HG03378 (cell line): ENCODE results near the gene CD109.
A peak's percentile ranks its signal among the peaks of the same experiment; 100 is the strongest.
"Not testable (repeated sequence)": the region's sequence is repeated elsewhere in the genome, so short reads cannot be mapped to it uniquely, and the experiment has no call there.

Experiments
- ATAC-seq: cut with Tn5 transposase; IDR thresholded peaks from one replicate; pipeline ENCODE4 v1.9.1; 2021; ENCODE audit warnings: mild to moderate bottlenecking, moderate library complexity; ENCODE audit not compliant: unreplicated experiment

The CD109 gene

DNA sequence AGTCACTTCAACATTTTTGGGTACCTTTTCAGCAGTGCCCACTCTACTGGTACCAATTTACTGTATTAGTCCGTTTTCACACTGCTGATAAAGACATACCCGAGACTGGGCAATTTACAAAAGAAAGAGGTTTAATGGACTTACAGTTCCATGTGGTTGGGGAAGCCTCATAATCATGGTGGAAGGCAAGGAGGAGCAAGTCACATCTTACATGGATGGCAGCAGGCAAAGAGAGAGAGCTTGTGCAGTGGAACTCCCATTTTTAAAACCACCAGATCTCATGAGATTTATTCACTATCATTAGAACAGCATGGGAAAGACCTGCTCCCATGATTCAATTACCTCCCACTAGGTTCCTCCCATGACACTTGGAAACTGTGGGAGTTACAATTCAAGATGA lies 12.4 kb upstream of the CD109 start:
- not testable (repeated sequence) for ATAC-seq

- no peak for ATAC-seq
Measured at GRCh38 chr6:73688351-73688750, 7.7 kb upstream of the CD109 start.

GRCh38 chr6:73690056-73690455 lies 5.9 kb upstream of the CD109 start:
- ATAC-seq = no peak

- ATAC-seq = no peak
Measured at GRCh38 chr6:73691512-73691911, 4.5 kb upstream of the CD109 start.

GRCh38 chr6:73694711-73695411 lies 1.1 kb upstream of the CD109 start:
- ATAC-seq = no peak

DNA sequence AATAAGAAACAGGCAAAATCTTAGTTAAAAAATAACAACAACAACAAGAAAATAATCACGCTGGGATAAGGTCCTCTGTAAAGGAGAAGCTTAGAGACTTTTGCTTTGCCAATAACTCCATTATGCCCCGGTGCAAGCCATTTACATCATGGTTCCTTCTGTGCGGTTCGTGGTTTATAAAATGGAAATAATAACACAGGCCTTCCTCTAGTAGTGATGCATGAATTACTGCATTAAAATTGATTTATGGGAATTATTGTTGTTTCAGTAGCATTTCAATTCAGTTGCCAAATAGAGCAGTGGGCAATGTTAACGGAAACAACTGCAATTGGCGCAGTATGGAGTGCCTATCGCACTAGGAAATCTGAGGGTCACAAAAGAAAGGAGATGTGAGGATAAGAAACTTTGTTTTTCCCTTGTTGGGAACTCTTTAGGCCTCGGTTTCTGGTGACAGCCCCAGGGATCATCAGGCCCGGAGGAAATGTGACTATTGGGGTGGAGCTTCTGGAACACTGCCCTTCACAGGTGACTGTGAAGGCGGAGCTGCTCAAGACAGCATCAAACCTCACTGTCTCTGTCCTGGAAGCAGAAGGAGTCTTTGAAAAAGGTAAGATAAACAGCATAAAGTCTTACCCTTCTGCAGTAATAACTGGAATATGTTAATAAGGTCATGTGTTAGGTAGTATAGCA lies 1.1 kb downstream of the CD109 start:
- no peak for ATAC-seq

- no peak for ATAC-seq
Measured at GRCh38 chr6:73699676-73700459, 3.9 kb downstream of the CD109 start.

DNA sequence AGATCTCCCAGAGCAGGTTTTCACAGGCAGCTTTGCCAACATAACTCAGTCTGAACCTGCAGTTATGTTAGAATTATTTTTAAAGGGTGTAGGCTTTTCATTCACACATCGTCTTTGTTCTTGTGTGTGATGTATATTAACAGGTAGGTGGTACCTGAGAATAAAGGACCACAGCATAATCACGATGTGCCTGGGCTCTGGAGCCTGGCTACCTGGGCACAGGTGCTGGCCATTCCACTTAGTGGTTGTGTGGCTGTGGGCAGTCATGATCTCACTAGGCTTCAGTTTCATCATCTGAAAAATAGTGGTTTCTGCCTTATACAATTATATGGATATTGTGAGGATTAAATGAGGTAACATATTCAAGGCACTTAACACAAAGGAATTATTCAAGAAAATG lies 6.4 kb downstream of the CD109 start:
- ATAC-seq = no peak

DNA sequence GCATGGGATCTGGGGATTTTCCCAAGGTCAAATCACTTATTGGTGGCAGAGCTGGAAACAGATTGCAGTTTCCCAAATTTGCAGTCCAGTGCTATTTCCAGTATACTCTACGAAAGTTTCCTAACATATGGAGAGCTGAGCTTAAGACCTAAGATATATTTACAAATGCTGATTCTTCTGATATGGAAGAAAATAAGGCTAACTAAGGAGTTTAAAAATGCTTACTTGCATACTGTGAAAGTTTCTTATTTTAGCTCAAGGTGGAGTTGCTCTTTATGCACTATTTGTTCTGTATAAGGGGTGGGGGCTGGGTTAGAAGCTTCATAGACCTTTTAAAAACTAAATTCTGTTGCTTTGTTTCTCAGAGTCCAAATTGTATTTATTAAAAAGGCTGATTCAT lies 7.5 kb downstream of the CD109 start:
- no peak for ATAC-seq

DNA sequence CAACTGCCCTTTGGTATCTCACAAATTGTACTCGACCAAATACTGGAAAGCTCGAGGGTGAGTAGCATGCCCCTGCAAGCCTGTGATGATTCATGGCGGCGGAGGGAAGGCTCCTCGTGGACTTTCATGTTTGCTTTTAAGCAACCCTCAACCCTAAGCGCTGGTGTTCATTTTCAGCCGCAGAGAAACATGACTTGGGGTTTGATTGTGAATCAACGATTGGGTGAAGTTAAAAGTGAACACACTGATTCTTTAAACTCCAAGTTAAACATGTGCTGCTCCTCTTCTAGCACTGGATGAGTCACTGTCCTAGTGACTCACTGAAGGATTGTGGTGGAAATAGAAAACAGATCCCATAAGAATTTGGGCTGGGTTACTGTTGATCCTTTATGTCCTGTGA lies 8.3 kb downstream of the CD109 start:
- ATAC-seq = no peak

DNA sequence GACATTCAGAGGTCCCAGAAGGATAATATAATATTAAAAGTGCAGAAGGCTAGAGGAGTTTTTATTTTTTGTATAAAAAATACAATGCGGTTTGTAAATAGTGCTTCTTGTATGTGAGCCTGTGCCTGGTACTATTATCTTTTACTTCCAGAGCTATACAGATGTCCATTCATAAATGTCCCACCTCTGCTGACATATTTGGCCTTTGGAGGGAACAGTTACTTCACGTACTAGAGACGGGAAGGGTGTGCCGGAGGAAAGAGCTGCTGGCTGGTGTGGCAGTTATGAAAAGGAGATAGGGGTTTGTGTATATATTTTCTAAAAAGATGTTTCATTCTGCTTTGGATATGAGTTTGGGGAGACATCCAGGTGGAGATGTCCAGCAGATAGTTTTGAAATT lies 8.8 kb downstream of the CD109 start:
- no peak for ATAC-seq

DNA sequence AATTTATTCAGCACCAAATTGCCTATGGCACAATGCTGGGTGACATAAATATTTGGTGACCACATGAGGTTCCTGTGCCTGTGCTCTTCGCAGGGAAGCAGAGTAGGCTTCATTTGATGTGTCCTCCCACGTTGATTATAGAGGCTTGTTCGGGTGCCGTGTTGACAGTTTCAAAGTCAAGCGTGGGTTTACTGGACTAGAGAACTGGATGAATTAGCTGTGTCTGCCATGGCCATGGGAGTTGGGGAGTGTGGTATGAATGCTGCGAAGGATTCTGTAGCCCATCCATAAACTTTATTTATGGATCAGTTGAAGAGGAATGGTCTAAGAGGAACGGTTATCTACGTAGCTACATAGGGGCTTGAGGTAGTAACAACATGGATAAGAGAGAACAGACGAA lies 11.0 kb downstream of the CD109 start:
- no peak for ATAC-seq

- ATAC-seq = no peak
Measured at GRCh38 chr6:73710470-73710869, 14.5 kb downstream of the CD109 start.

GRCh38 chr6:73710948-73711347 lies 14.9 kb downstream of the CD109 start:
- no peak for ATAC-seq

DNA sequence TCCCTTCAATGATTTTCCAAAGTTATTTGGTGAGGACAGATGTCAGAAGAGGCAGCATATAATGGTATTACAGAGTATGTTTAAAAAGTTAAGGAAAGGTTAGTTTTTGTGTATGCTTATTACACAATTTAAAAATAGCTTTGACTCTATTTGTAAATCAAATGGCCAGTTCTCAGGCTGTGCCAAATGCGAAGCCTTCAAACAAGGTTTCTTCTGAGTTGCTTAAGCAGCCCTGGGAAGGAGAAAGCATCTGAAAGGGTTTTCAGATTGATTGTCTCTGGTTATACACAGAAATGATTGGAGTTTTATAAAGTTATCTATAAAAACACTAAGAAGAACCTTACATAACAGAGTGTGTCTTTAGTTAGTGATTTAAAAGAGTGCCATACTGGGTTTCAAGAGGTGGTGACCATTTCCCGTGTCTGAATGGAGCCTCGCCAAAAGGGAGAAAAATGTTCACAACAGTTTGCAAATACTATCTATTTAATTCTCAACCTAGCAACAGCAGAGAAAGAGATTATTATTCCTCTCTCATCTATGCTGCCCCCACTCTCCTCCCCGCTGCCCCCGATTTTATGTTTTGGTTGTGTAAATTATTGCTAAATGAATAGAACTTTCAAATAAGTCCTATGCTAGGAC lies 16.7 kb downstream of the CD109 start:
- ATAC-seq = no peak

- no peak for ATAC-seq
Measured at GRCh38 chr6:73713426-73714147, 17.6 kb downstream of the CD109 start.

GRCh38 chr6:73715111-73715508 lies 19.1 kb downstream of the CD109 start:
- not testable (repeated sequence) for ATAC-seq

DNA sequence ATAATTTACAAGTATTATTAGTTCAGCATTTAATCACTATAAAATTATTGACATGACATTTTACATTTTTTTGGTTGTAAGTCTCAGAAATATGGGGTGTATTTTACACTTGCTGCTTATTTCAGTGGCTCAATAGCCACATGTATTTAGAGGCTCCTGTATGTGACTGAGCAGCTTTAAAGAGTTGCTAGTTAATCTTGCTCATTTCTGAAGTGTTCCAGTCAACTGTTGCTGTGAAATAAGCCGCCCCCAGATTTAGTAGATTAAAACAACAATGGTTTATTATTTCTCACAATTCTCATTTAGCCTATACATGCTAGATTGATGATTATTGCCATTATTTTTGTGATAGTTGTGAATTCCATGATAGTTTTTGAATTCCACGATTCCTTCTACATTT lies 23.0 kb downstream of the CD109 start:
- ATAC-seq = no peak

DNA sequence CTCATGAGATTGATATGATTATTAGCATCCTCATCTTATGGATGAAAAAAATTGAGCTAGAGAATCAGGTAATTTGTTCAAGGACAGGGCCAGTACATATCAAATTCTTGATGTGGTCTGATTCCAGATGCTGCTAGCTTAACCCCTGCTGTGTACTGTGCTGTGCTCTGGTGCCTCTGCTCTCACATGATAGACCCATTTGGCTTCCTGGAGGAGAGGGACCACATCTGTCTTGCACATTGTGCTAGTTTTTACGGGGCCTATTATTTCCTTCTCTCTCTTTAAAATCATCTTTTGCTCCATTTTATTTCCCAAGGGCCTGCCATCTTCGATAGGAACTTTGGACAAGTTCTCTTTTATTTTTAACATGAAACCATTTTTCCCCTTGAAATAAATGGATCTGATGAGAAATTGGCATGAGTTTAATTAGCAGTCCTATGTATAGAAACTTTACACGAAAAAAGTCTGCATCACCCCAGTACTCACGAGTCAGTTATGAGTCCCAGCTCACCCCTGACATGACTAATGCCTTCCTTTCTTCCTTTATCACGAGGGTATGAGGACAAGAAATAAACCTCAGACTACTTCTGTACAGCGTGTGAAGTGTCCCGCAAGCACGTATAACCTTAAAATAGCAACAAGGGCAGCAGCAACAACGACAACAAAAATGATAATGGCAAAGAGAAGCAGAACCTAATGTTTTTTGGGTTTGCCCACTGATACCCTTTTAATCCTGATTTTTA lies 26.5 kb downstream of the CD109 start:
- ATAC-seq = peak; percentile 77

DNA sequence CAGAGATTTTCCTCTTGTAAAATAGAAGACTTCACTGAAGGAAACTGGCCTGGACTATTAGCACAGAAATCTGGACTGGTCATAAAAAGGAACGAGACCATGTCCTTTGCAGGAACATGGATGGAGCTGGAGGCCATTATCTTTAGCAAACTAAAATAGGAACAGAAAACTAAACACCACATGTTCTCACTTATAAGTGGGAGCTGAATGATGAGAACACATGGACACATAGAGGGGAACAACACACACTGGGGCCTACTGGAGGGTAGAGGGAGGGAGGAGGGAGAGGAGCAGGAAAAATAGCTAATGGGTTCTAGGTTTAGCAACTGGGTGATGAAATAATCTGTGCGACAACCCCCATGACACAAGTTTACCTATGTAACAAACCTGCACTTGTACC lies 27.5 kb downstream of the CD109 start:
- not testable (repeated sequence) for ATAC-seq
